Fibroblast of lung (primary cell): ENCODE results near the gene UBAP2. TPM values are rescaled to one million over a fixed set of nuclear protein-coding genes. Genes with fewer than 3 reads are reported as not detected.

Experiments used
- DNase-seq, 2 donors: peaks; one replicate each; pipeline versions ENCODE4 v3.0.0 to v3.0.0-alpha.2; 2010; ENCODE audit warnings: low read depth in 2 of 2
- H2AFZ ChIP-seq: 2 replicates; pipeline ENCODE4 v1.5.1; 2012; ENCODE audit warnings: low read length, control low read depth, inconsistent platforms
- H3K27ac ChIP-seq: 2 replicates; pipeline ENCODE4 v1.5.1; 2011; ENCODE audit warnings: low read length, control low read depth; ENCODE audit not compliant: insufficient read depth
- H3K27me3 ChIP-seq: 2 replicates; pipeline ENCODE4 v1.5.1; 2011; ENCODE audit warnings: mild to moderate bottlenecking, low read length; ENCODE audit not compliant: control insufficient read depth, insufficient read depth
- H3K36me3 ChIP-seq: 2 replicates; pipeline ENCODE4 v1.5.1; 2011; ENCODE audit warnings: low read length; ENCODE audit not compliant: control insufficient read depth, insufficient read depth
- H3K4me1 ChIP-seq: 2 replicates; pipeline ENCODE4 v1.5.1; 2011; ENCODE audit warnings: low read length; ENCODE audit not compliant: control insufficient read depth, insufficient read depth; ENCODE audit errors: extremely low read depth
- H3K4me2 ChIP-seq: 2 replicates; pipeline ENCODE4 v1.5.1; 2011; ENCODE audit warnings: low read length, control low read depth; ENCODE audit not compliant: insufficient read depth; ENCODE audit errors: extremely low read depth
- H3K4me3 ChIP-seq, 4 experiments: fragments of 200-600 bp in 1 of 4; sonication (generic) in 1 of 4; replicated peaks in 1 of 4; 2 replicates each; pipeline ENCODE4 v1.5.1; 2011 to 2016; ENCODE audit warnings: low read length in 4 of 4, low read depth in 3 of 4, mild to moderate bottlenecking in 3 of 4, control low read depth in 2 of 4, inconsistent platforms in 1 of 4, mixed read lengths in 1 of 4; ENCODE audit not compliant: insufficient read depth in 1 of 4; ENCODE audit errors: control extremely low read depth in 1 of 4
- H3K79me2 ChIP-seq: 2 replicates; pipeline ENCODE4 v1.5.1; 2012; ENCODE audit warnings: mild to moderate bottlenecking, low read length, inconsistent platforms; ENCODE audit not compliant: control insufficient read depth, insufficient read depth
- H3K9ac ChIP-seq: 2 replicates; pipeline ENCODE4 v1.5.1; 2011; ENCODE audit warnings: mild to moderate bottlenecking, low read length, control low read depth; ENCODE audit not compliant: insufficient read depth
- H3K9me3 ChIP-seq: 2 replicates; pipeline ENCODE4 v1.5.1; 2012; ENCODE audit warnings: low read depth, low read length; ENCODE audit not compliant: control insufficient read depth, insufficient read depth
- H4K20me1 ChIP-seq: 2 replicates; pipeline ENCODE4 v1.5.1; 2011; ENCODE audit warnings: low read length; ENCODE audit not compliant: control insufficient read depth, insufficient read depth; ENCODE audit errors: extremely low read depth
- CTCF ChIP-seq, 2 donors: IDR thresholded peaks in 1 of 2; conservative IDR thresholded peaks in 1 of 2; 1 replicate in 1 of 2; 2 replicates in 1 of 2; pipeline ENCODE4 v1.5.1; 2011 to 2012; ENCODE audit warnings: low read length in 2 of 2, control low read depth in 1 of 2, inconsistent platforms in 1 of 2, low read depth in 1 of 2, mild to moderate bottlenecking in 1 of 2
- EZH2 ChIP-seq: IDR thresholded peaks from 2 replicates; pipeline ENCODE4 v1.5.1; 2012; ENCODE audit warnings: low read length, control low read depth, mild to moderate bottlenecking; ENCODE audit errors: missing control alignments
- polyA plus RNA-seq, 2 donors: library from polyadenylated mRNA; depleted of rRNA in 1 of 2; stranded (reverse) in 1 of 2; unstranded in 1 of 2; fragments of >200 nt; gene quantifications; 2 replicates each; pipeline ENCODE4 v1.2.1, GENCODE V29; 2011 to 2012; ENCODE audit warnings: missing spikeins in 1 of 2
- total RNA-seq: library from RNA; depleted of rRNA; stranded (reverse); fragments of >200 nt; gene quantifications from 2 replicates; pipeline ENCODE4 v1.2.1, GENCODE V29; 2014

UBAP2 gene
- total and polyA plus RNA-seq, 2 donors (not counting 1 experiment from before 2014, with no cell fraction given) = 10.2 to 20.6 TPM

- Histone ChIP-seq H3K4me2 (no peak overlapping the region), H3K9me3 (no peaks in the 10 kb centered on the region), H4K20me1 (no peaks in the 10 kb centered on the region), H3K27ac (no peak overlapping the region), H2AFZ (no peak overlapping the region), H3K9ac (no peak overlapping the region), H3K4me1 (no peaks in the 10 kb centered on the region), H3K36me3 (peaks cover 9% of the 10 kb centered on the region), H3K79me2 (no peaks in the 10 kb centered on the region), H3K27me3 (no peaks in the 10 kb centered on the region), H3K4me3 (no peak overlapping the region)
- DNase-seq = no peak
- TF ChIP-seq CTCF (conservative IDR thresholded peaks at IDR 0.05 in 1 of 2, IDR thresholded peaks at IDR 0.05 in 1 of 2; ENCODE audit: low read depth in 1 of 2, low read length in 2 of 2) (no peak), EZH2 (no peak)
These were observed 38.7 kb upstream of the UBAP2 start for GRCh38 chr9:34087370-34087769.

- Histone ChIP-seq H2AFZ (no peak overlapping the region), H3K4me1 (no peaks in the 10 kb centered on the region), H3K4me3 (no peak overlapping the region), H3K9me3 (no peaks in the 10 kb centered on the region), H3K27ac (no peak overlapping the region), H3K27me3 (no peaks in the 10 kb centered on the region), H3K36me3 (peaks cover 8% of the 10 kb centered on the region), H4K20me1 (no peaks in the 10 kb centered on the region), H3K4me2 (no peak overlapping the region), H3K79me2 (no peaks in the 10 kb centered on the region), H3K9ac (no peak overlapping the region)
- DNase-seq = no peak
- TF ChIP-seq EZH2 (no peak), CTCF (conservative IDR thresholded peaks at IDR 0.05 in 1 of 2, IDR thresholded peaks at IDR 0.05 in 1 of 2; ENCODE audit: low read depth in 1 of 2, low read length in 2 of 2) (no peak)
These were observed 38.2 kb upstream of the UBAP2 start for GRCh38 chr9:34086864-34087263.

- Histone ChIP-seq H3K79me2 (no peaks in the 10 kb centered on the region), H4K20me1 (no peaks in the 10 kb centered on the region), H3K9me3 (no peaks in the 10 kb centered on the region), H3K27me3 (no peaks in the 10 kb centered on the region), H3K27ac (no peak overlapping the region), H3K4me1 (no peaks in the 10 kb centered on the region), H3K36me3 (peaks cover 8% of the 10 kb centered on the region), H3K4me3 (no peak overlapping the region), H2AFZ (no peak overlapping the region), H3K9ac (no peak overlapping the region), H3K4me2 (no peak overlapping the region)
- no peak for DNase-seq
- TF ChIP-seq CTCF (conservative IDR thresholded peaks at IDR 0.05 in 1 of 2, IDR thresholded peaks at IDR 0.05 in 1 of 2; ENCODE audit: low read depth in 1 of 2, low read length in 2 of 2) (no peak), EZH2 (no peak)
These were observed 37.2 kb upstream of the UBAP2 start for GRCh38 chr9:34085581-34086500.
